Measurements from ENCODE around the gene ANK3. TPM values are rescaled to one million over a fixed set of nuclear protein-coding genes. Genes with fewer than 3 reads are reported as not detected.

The ANK3 gene
- total RNA-seq, 1 donor from 2014 or later, result 79.4 TPM

GRCh38 chr10:60182691-60183090 is 207.0 kb downstream of the ANK3 start:
- no peak for DNase-seq (ENCODE audit: low spot score)

GRCh38 chr10:60176925-60177324 is 212.8 kb downstream of the ANK3 start:
- DNase-seq (ENCODE audit: low spot score), result no peak

- DNase-seq (ENCODE audit: low spot score), result no peak
Measured at GRCh38 chr10:60175441-60175971, 214.2 kb downstream of the ANK3 start.

DNA sequence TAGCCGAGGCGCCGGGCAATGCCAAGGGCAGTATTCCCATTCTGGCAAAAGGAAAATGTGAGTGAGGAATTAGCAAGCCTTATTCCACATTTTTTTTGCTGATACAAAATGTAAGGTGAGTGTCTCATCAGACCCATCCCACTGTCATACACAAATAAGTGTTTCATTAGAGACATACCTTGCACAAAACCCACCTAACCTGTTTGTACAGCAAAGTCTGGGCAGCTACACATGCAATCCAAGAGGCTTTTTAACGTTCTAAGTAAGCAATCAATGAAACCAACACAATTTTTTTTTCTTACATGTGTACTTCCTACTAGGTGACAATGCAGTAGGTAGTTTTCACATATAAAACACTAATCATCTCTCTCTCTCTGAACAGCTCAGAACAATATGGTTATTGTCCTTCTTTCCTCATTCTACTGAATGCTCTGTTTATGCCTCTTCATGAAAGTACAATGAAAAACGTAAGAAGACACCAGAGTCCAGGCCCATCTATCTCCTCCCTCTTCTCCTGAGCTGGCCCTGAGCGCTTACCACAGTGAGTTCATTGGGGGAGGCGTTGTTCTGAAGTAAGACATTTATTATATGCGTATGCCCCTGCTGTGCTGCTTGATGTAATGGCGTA is 217.2 kb downstream of the ANK3 start:
- peak; percentile 57 for DNase-seq (ENCODE audit: low spot score)

DNA sequence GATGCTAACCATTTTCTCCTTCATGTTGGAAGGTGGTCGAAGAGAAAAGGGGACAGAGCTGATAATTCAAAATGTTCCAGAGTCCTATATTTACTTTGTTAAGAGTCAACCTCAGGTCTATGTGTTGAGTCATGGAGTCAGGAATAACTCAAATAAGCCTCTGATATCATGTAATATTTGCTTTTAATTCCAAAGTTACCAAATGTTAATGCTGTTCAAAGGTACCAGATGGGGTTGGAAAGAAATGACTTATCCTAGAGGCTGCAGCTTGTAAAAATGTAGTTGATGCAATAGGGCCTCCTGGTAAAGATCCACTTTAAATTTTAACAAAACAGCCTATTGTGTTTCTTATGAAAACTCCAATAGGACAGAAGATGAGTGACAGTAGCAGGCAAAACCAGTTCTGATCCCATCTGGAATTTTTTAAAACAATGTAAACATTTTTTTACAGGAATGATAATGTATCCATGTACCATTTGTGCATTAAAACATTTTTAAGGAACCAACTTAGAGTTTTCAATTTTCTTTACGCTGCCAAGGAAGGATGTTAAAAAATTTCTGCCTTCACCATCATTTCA is 218.2 kb downstream of the ANK3 start:
- DNase-seq (ENCODE audit: low spot score), result no peak

- peak; percentile 25 for DNase-seq (ENCODE audit: low spot score)
Measured at GRCh38 chr10:60170250-60170649, 219.4 kb downstream of the ANK3 start.

- DNase-seq (ENCODE audit: low spot score), result no peak
Measured at GRCh38 chr10:60169111-60169510, 220.6 kb downstream of the ANK3 start.

- no peak for DNase-seq (ENCODE audit: low spot score)
Measured at GRCh38 chr10:60167050-60167449, 222.6 kb downstream of the ANK3 start.

DNA sequence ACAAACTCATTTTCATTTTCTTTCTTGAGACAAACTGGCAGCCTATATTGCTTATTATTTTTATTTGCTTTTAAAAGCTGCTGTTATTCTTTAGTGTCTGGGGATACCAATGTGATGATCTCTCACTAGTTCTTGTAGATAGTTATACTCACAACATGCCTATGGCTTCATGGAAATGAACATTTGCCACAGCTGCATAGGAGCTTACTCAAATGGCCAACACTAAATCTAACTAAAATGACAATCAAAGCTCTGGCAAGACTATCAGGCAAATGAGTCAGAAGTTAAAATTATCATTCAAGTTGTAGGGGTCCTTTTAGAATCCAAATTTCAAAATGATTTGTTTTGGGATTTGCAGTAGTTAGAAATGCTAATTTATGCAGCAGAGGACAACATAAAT is 225.9 kb downstream of the ANK3 start:
- DNase-seq (ENCODE audit: low spot score), result no peak

- DNase-seq (ENCODE audit: low spot score), result no peak
Measured at GRCh38 chr10:60162631-60163030, 227.0 kb downstream of the ANK3 start.

GRCh38 chr10:60155943-60156683 is 233.6 kb downstream of the ANK3 start:
- DNase-seq (ENCODE audit: low spot score), result no peak

DNA sequence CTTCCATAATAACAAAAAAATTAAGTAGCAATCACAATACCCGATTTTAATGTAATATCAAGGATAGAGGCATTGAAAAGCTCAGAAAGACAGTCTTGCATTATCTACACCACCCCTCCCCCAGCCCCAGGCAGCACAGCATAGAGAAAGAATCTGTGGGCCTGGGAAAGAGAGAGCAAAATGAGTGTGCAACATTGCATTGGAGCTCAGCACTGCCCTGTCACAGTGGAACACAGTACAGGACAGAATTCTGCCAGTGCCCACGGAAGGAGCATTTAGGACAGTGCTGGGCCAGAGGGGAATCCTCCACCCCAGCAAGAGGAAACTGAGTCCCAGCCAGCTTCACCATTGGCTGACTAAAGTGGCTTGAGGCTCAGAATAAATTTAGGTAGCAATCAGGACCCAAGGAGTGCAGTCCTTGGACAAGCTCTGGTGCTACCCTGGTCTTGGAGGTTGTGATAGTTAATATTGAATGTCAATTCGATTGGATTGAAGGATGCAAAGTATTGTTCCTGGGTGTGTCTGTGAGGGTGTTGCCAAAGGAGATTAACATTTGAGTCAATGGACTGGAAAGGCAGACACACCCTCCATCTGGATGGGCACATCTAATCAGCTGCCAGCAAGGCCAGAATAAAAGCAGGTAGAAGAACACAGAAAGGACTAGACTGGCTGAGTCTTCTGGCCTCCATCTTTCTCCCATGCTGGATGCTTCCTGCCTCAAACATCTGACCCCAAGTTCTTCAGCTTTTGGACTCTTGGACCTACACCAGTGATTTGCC is 234.4 kb downstream of the ANK3 start:
- no peak for DNase-seq (ENCODE audit: low spot score)

- no peak for DNase-seq (ENCODE audit: low spot score)
Measured at GRCh38 chr10:60149003-60149402, 240.7 kb downstream of the ANK3 start.

DNA sequence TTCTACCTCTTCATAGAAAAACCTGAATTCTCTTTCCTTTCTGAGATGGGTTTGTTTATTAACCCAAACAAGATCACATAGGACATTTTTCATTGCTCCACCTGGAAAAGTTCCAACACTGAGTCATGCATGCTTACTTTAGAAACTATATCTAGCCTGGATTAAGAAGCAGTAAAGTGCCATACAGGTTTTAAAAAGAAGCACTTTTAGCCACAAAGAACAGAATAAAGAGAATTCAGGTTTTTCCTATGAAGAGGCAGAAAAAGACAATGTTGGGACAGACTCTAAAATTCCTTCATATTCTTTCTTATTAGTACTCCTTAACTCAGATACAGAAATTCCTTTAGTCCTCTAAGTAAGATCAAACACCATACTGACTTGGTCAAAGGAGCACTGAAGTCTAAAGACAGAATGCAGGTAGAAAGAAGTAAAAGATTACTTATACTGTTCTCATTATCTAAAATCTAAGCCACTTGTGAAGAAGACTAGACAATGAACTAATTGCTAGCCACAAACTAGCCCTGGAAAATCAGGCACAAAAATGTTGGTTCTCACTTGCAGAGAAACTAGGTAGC is 241.3 kb downstream of the ANK3 start:
- DNase-seq (ENCODE audit: low spot score), result peak; percentile 80

- no peak for DNase-seq (ENCODE audit: low spot score)
Measured at GRCh38 chr10:60147576-60148265, 242.0 kb downstream of the ANK3 start.

DNA sequence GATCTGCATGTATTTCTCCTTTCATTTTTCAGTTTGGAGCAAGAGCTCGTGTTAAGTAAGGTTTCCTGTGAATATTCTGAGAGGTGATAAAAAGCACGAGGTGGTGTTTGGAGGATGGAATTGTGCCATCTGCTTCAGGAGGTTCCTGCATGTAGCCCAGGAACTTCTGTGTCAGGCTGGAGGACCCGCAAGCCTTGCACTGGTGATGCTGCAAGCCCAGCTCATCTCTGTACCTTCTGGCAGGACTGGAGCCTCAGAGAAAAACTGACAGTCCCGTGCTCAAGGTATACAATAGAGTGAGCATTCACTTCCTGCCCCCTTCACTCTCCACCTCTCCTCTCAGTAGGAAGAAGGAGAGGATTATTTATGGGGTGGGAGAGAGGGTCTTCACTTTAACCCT is 242.7 kb downstream of the ANK3 start:
- DNase-seq (ENCODE audit: low spot score), result no peak

- DNase-seq (ENCODE audit: low spot score), result no peak
Measured at GRCh38 chr10:60144099-60144498, 245.6 kb downstream of the ANK3 start.

DNA sequence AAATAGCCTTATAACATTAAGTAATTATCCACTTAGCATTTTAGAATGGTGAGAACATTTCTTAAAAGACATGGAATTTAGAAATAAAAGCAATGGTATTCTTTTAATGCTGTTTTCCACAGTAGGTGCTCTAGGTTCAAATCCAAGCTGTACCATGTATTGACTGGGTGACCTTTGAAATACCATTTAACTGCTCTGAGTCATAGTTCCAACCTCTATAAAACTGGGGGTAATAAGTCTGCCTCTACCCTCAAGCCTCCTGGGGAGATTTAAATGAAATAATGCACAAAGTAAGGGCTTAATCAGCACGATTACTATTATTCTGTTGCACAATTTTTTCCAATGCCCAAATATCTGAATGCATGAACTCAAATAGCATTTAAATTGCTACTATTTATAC is 246.9 kb downstream of the ANK3 start:
- no peak for DNase-seq (ENCODE audit: low spot score)

DNA sequence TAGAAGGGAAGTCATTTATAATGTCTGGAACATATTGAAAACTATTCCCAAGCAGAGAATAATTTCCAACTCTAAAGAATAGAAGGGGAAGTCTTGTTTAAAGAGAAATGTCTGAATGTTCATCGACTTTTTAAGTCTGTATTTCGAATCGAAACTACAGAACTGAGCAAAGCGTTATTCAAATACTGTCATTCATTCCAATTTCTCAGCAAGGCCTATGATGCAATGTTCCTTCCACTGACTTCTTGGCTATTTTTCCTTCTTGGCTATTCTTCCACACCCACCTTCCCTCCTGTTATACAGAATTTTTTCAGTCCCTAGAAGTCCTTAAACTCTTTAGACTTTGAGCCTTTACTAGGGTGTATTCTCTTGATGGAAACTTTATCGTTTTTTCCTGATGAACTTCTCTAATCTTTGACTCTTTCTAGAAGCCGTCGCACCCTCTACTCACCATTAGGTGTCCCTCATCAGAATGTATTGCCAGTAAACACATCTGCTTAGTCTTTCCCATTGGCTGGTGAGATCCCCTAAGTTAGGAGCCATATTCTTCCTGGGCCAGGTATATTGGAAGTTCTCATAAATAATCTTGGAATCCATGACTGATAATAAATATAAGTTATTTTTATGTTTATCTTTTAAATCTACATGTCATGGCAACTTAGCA is 247.6 kb downstream of the ANK3 start:
- no peak for DNase-seq (ENCODE audit: low spot score)
